Measurements from ENCODE around the gene HECW1.

HECW1 gene

GRCh38 chr7:43372676-43373355, 260.4 kb downstream of the HECW1 start:
- no peak for DNase-seq (ENCODE audit: low spot score)

- DNase-seq (ENCODE audit: low spot score), result no peak
Observed at GRCh38 chr7:43377196-43377960, 264.9 kb downstream of the HECW1 start.

- DNase-seq (ENCODE audit: low spot score), result no peak
Observed at GRCh38 chr7:43379210-43379609, 266.8 kb downstream of the HECW1 start.

DNA sequence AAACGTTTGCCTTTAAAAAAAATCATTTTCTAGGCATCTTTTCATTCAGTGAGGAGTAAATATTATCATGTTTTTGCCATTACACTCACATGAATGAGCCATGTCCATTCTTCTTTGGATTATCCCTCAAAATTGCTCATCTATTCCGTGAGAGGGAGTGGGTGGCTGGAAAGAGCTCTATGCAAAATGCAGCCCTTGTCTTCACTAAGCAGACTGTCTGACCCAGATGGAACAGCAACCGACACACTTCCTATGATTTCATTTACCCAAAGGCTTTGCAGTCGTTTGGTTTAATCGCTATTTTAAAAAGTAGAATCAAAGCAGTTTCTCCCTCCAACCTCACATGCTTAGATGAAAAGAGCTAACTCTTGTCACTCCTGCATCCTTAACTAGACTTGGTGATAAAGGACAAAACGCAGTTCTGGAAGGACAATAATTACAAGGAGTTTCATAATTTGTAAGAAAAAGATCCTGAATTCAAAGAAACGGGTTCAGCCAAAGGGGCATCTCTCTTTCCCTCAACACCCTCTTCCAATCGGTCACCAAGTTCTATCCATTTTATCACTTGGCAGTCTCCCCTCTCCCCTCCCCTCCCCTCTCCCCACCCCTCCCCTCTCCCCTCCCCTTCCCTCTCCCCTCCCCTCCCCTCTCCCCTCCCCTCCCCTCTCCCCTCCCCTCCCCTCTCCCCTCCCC, 272.3 kb downstream of the HECW1 start:
- no peak for DNase-seq (ENCODE audit: low spot score)

DNA sequence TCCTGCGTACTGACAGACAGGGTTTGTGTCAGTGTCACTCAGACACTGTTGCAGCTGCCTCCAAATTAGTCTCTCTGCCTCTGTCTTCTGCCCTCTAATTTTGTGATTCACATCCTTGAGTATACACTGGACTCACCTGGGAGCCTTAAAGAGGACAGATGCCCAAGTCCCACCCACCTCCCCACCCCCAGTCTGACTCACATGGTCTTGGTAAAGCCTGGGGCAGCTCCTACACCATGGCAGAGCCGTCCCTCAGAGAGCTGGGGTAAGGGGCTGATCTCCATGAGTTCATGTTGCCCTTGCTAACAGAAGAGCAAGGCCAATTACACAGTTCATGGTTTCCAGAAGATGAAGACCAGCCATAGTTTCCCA, 272.8 kb downstream of the HECW1 start:
- no peak for DNase-seq (ENCODE audit: low spot score)

GRCh38 chr7:43385856-43386255, 273.4 kb downstream of the HECW1 start:
- DNase-seq (ENCODE audit: low spot score), result no peak

GRCh38 chr7:43387932-43388331, 275.5 kb downstream of the HECW1 start:
- no peak for DNase-seq (ENCODE audit: low spot score)

GRCh38 chr7:43390576-43390975, 278.1 kb downstream of the HECW1 start:
- DNase-seq (ENCODE audit: low spot score), result no peak

GRCh38 chr7:43391518-43391917, 279.1 kb downstream of the HECW1 start:
- no peak for DNase-seq (ENCODE audit: low spot score)

DNA sequence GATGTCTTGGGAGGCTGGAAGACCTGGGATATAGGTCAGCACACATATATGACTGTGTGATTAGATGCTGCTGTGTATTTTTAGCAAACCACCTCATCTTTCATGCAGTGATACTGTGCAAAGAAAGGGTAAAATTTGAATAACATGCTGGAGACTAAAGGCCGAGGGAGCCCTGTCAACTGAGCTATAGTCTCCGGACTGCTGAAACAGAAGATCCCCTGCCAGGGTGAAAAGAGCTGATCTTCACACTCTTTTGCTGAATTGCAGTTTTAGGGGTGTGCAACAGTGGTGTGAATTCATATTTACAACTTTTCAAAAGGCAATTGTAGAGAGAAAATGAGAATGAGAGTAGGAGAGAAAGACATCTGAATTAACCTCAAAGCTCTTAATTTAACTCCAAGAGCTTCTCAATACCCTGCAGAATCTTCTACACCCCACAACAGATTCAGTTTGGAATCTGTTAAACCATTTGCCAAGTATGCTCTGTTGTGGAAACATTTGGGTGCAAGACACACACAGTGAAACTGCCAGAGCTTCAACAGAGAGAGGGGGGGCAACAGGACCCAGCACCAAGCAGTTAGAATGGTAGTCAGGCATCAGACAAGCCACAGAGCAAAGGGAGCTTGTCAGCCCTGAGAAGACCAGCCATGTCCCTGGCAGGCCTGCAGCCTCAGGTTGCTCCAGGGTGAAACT, 280.3 kb downstream of the HECW1 start:
- DNase-seq (ENCODE audit: low spot score), result no peak

GRCh38 chr7:43394441-43395130, 282.1 kb downstream of the HECW1 start:
- no peak for DNase-seq (ENCODE audit: low spot score)

DNA sequence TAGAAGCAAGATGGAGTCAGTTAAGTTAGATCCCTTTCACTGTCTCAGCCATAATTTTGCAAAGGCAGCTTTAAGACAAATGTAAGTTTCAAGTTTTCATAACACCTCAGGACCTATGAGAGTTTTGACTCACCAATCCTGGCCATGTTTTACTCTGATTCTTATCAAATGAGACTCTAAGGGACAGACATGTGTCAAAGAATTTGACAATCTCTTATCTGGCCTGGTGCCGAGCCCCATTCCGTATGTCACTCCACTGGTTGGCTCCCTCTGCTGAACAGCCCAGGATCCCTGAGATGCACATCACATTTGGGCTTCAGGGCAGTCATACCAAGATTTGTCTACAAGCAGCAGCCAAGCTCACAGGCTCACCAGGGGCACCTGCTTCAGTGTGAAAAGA, 282.9 kb downstream of the HECW1 start:
- DNase-seq (ENCODE audit: low spot score), result no peak

- DNase-seq (ENCODE audit: low spot score), result no peak
Observed at GRCh38 chr7:43396187-43396740, 283.8 kb downstream of the HECW1 start.

- no peak for DNase-seq (ENCODE audit: low spot score)
Observed at GRCh38 chr7:43398831-43399230, 286.4 kb downstream of the HECW1 start.

- no peak for DNase-seq (ENCODE audit: low spot score)
Observed at GRCh38 chr7:43405948-43406347, 293.5 kb downstream of the HECW1 start.

DNA sequence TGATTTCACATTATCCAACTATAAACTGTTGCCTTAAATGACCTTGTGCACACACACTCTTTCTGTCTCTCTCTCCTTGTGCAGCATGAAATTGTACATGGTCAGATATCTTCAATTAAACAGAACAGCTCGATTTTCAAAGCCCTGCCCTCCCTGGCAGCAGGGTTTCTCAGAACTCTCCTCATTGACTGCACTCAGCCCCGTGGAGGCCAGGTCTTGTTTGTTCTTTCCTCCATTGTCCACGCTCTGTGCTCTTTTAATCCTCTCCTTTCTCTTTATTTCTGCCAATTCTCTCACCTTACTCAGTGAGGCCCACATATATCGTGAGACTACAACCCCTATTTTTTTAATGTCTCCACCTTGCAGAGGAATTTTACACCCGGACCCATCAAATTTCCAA, 294.5 kb downstream of the HECW1 start:
- DNase-seq (ENCODE audit: low spot score), result no peak

- DNase-seq (ENCODE audit: low spot score), result no peak
Observed at GRCh38 chr7:43408981-43409380, 296.5 kb downstream of the HECW1 start.

- DNase-seq (ENCODE audit: low spot score), result no peak
Observed at GRCh38 chr7:43417455-43417854, 305.0 kb downstream of the HECW1 start.

DNA sequence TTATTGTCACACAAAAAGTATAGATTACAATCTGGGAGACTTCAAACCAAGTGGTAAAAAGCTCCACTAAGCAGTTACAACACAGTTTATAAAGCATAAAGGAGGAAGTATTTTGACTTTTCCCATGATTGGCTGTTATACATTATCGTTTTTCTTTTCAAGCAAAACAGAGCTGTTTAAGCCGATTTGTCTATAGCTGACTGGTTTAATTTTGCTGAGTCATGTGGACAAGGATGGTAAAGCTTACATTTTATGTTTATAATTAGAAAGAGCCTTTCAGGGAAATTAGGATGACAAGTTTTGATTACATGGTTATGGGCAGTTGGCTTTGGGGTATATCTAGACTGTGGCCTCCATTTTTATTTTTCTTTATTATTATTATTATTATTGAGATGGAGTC, 318.0 kb downstream of the HECW1 start:
- DNase-seq (ENCODE audit: low spot score), result no peak

GRCh38 chr7:43431020-43431595, 318.7 kb downstream of the HECW1 start:
- no peak for DNase-seq (ENCODE audit: low spot score)

DNA sequence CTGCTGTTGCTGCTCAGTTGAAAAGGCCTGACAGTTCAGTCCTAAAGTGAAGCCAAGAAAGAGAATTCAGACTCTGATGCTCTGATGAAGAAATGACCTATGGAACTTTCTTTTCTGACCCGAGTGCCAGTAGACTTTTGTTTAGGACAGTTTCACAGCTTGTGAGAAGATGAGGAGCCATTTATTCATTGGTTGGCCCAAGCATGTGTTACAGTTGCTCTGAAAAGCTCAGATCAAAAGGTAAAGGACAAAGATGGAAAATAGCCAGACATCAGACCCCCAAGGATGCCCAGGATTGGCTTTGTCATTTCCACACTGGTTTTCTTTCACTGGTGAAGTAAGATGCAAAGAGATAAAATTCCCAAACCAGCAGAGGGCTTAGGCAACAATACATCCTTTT, 321.2 kb downstream of the HECW1 start:
- no peak for DNase-seq (ENCODE audit: low spot score)

All from CD4-positive, alpha-beta T cell treated with Interleukin-6 at 100 ng/mL for 8 hours (primary cell).